ENCODE measurements around the gene VKORC1.

Gene VKORC1

GRCh38 chr16:31079342-31079944 is 15.2 kb downstream of the VKORC1 start:
- TF ChIP-seq TAF1 (IDR thresholded peaks at IDR 0.05; ENCODE audit: low read depth), result no peak
- no peak for TF ChIP-seq YY1 (IDR thresholded peaks at IDR 0.05; ENCODE audit: low read depth)
- TF ChIP-seq MAX (IDR thresholded peaks at IDR 0.05), result no peak
- no peak for TF ChIP-seq USF1 (IDR thresholded peaks at IDR 0.05)
- TF ChIP-seq FOXM1 (IDR thresholded peaks at IDR 0.05; ENCODE audit: borderline replicate concordance, low read depth), result no peak
- no peak for TF ChIP-seq RAD21 (IDR thresholded peaks at IDR 0.05; ENCODE audit: low read depth)
- no peak for TF ChIP-seq CEBPB (IDR thresholded peaks at IDR 0.05)
- no peak for TF ChIP-seq EP300 (IDR thresholded peaks at IDR 0.05; ENCODE audit: borderline replicate concordance)
- no peak for TF ChIP-seq NFIC (IDR thresholded peaks at IDR 0.05)
- no peak for TF ChIP-seq CREB1 (IDR thresholded peaks at IDR 0.05; ENCODE audit: low read depth)
- no peak for TF ChIP-seq TEAD4 (IDR thresholded peaks at IDR 0.05)
- no peak for TF ChIP-seq EGR1 (IDR thresholded peaks at IDR 0.05)
- TF ChIP-seq TCF12 (IDR thresholded peaks at IDR 0.05; ENCODE audit: low read depth), result no peak
- no peak for TF ChIP-seq ZBTB7A (IDR thresholded peaks at IDR 0.05; ENCODE audit: low read depth)
- no peak for TF ChIP-seq REST (IDR thresholded peaks at IDR 0.05; ENCODE audit: low read depth)

GRCh38 chr16:31078597-31079341 is 15.8 kb downstream of the VKORC1 start:
- no peak for TF ChIP-seq NFIC (IDR thresholded peaks at IDR 0.05)
- TF ChIP-seq USF1 (IDR thresholded peaks at IDR 0.05), result no peak
- no peak for TF ChIP-seq ZBTB7A (IDR thresholded peaks at IDR 0.05; ENCODE audit: low read depth)

- no peak for TF ChIP-seq CEBPB (IDR thresholded peaks at IDR 0.05)
- TF ChIP-seq REST (IDR thresholded peaks at IDR 0.05; ENCODE audit: low read depth), result no peak
- no peak for TF ChIP-seq TEAD4 (IDR thresholded peaks at IDR 0.05)
- TF ChIP-seq TAF1 (IDR thresholded peaks at IDR 0.05; ENCODE audit: low read depth), result no peak
- no peak for TF ChIP-seq USF1 (IDR thresholded peaks at IDR 0.05)
- no peak for TF ChIP-seq EGR1 (IDR thresholded peaks at IDR 0.05)
Observed at GRCh38 chr16:31077592-31078396, 16.8 kb downstream of the VKORC1 start.

- TF ChIP-seq TEAD4 (IDR thresholded peaks at IDR 0.05), result no peak
- no peak for TF ChIP-seq EP300 (IDR thresholded peaks at IDR 0.05; ENCODE audit: borderline replicate concordance)
- TF ChIP-seq TAF1 (IDR thresholded peaks at IDR 0.05; ENCODE audit: low read depth), result no peak
- TF ChIP-seq MAX (IDR thresholded peaks at IDR 0.05), result no peak
- TF ChIP-seq CREB1 (IDR thresholded peaks at IDR 0.05; ENCODE audit: low read depth), result no peak
- TF ChIP-seq NFIC (IDR thresholded peaks at IDR 0.05), result no peak
- TF ChIP-seq RAD21 (IDR thresholded peaks at IDR 0.05; ENCODE audit: low read depth), result no peak
- no peak for TF ChIP-seq YY1 (IDR thresholded peaks at IDR 0.05; ENCODE audit: low read depth)
- no peak for TF ChIP-seq USF1 (IDR thresholded peaks at IDR 0.05)
- TF ChIP-seq REST (IDR thresholded peaks at IDR 0.05; ENCODE audit: low read depth), result no peak
- TF ChIP-seq ZBTB7A (IDR thresholded peaks at IDR 0.05; ENCODE audit: low read depth), result no peak
- TF ChIP-seq CEBPB (IDR thresholded peaks at IDR 0.05), result no peak
- no peak for TF ChIP-seq TCF12 (IDR thresholded peaks at IDR 0.05; ENCODE audit: low read depth)
- no peak for TF ChIP-seq EGR1 (IDR thresholded peaks at IDR 0.05)
- TF ChIP-seq FOXM1 (IDR thresholded peaks at IDR 0.05; ENCODE audit: borderline replicate concordance, low read depth), result no peak
Observed at GRCh38 chr16:31077024-31077423, 17.6 kb downstream of the VKORC1 start.
